Activated CD4-positive, alpha-beta T cell treated with anti-CD3 and anti-CD28 coated beads, Interleukin-2, amount 50 U/mL, for 24 hours (primary cell): ENCODE measurements around the gene FOXN1.
"Not testable (repeated sequence)": the region's sequence is repeated elsewhere in the genome, so short reads cannot be mapped to it uniquely, and the experiment has no call there.

ENCODE experiments used
- DNase-seq, 2 donors: peaks; one replicate each; pipeline ENCODE4 v3.0.0-alpha.2; 2020; ENCODE audit warnings: low read depth in 1 of 2, low spot score in 1 of 2

FOXN1 gene

GRCh38 chr17:28505986-28506665 lies at the start of gene FOXN1:
FOXN1 (plus strand) TSS chr17:28506348; CDS start chr17:28523970, 17,622 bp downstream.
- DNase-seq = no peak

- no peak for DNase-seq
Measured at GRCh38 chr17:28457890-28458289, 48.3 kb upstream of the FOXN1 start.

GRCh38 chr17:28458881-28459280 lies 47.3 kb upstream of the FOXN1 start:
- not testable (repeated sequence) for DNase-seq

GRCh38 chr17:28460901-28461300 lies 45.2 kb upstream of the FOXN1 start:
- no peak for DNase-seq

- DNase-seq = no peak
Measured at GRCh38 chr17:28466001-28466400, 40.1 kb upstream of the FOXN1 start.

GRCh38 chr17:28466521-28467048 lies 39.6 kb upstream of the FOXN1 start:
- DNase-seq = no peak

GRCh38 chr17:28467456-28468025 lies 38.6 kb upstream of the FOXN1 start:
- DNase-seq = no peak

- DNase-seq = not testable (repeated sequence)
Measured at GRCh38 chr17:28468033-28468735, 38.0 kb upstream of the FOXN1 start.

GRCh38 chr17:28468781-28469180 lies 37.4 kb upstream of the FOXN1 start:
- no peak for DNase-seq

GRCh38 chr17:28469376-28469775 lies 36.8 kb upstream of the FOXN1 start:
- no peak for DNase-seq

- no peak for DNase-seq
Measured at GRCh38 chr17:28470266-28470913, 35.8 kb upstream of the FOXN1 start.

GRCh38 chr17:28470914-28471366 lies 35.2 kb upstream of the FOXN1 start:
- no peak for DNase-seq

- no peak for DNase-seq
Measured at GRCh38 chr17:28471531-28472342, 34.4 kb upstream of the FOXN1 start.

- no peak for DNase-seq
Measured at GRCh38 chr17:28472871-28473497, 33.2 kb upstream of the FOXN1 start.

- DNase-seq = no peak
Measured at GRCh38 chr17:28473542-28473941, 32.6 kb upstream of the FOXN1 start, which contains the start of gene SLC13A2. SLC13A2 (plus strand) TSS chr17:28473644; CDS start chr17:28473713, 69 bp downstream.

GRCh38 chr17:28474111-28474531 lies 32.0 kb upstream of the FOXN1 start:
- DNase-seq = no peak

- DNase-seq = no peak
Measured at GRCh38 chr17:28475151-28475900, 30.8 kb upstream of the FOXN1 start.

- DNase-seq = no peak
Measured at GRCh38 chr17:28476076-28476865, 29.9 kb upstream of the FOXN1 start.

GRCh38 chr17:28477928-28478327 lies 28.2 kb upstream of the FOXN1 start:
- DNase-seq = no peak
